GM23338 (cell line): ENCODE results near the gene CACNA1D. TPM values are rescaled to one million over a fixed set of nuclear protein-coding genes. Genes with fewer than 3 reads are reported as not detected.

Experiments used
- ATAC-seq: fragments of 200-7000 bp; cut with Tn5 transposase; 3 replicates; pipeline ENCODE4 v1.9.1; 2020
- DNase-seq: peaks from one replicate; pipeline ENCODE4 v3.0.0-alpha.2; 2015; ENCODE audit warnings: low spot score
- H2AFZ ChIP-seq: fragments of 200-600 bp; sonication (generic); 2 replicates; pipeline ENCODE4 v1.8.0; 2016; ENCODE audit warnings: antibody characterized with exemption, mild to moderate bottlenecking, moderate library complexity
- H3F3A ChIP-seq: fragments of 200-600 bp; sonication (generic); replicated peaks from 2 replicates; pipeline ENCODE4 v1.8.0; 2017; ENCODE audit warnings: antibody characterized with exemption, mixed run types, low read depth
- H3K27ac ChIP-seq: fragments of 200-600 bp; sonication (generic); 2 replicates; pipeline ENCODE4 v1.6.1; 2016; ENCODE audit warnings: low read depth
- H3K27me3 ChIP-seq: fragments of 200-600 bp; sonication (generic); 2 replicates; pipeline ENCODE4 v1.8.0; 2016; ENCODE audit warnings: mild to moderate bottlenecking, mixed run types, moderate library complexity; ENCODE audit not compliant: insufficient read depth
- H3K36me3 ChIP-seq: fragments of 200-600 bp; sonication (generic); 2 replicates; pipeline ENCODE4 v1.8.0; 2016; ENCODE audit warnings: mild to moderate bottlenecking; ENCODE audit not compliant: insufficient read depth
- H3K4me1 ChIP-seq: fragments of 200-600 bp; sonication (generic); 2 replicates; pipeline ENCODE4 v1.8.0; 2016; ENCODE audit warnings: mild to moderate bottlenecking, moderate library complexity; ENCODE audit not compliant: insufficient read depth
- H3K4me2 ChIP-seq: fragments of 200-600 bp; sonication (generic); 2 replicates; pipeline ENCODE4 v1.7.1; 2017; ENCODE audit warnings: mixed run types
- H3K4me3 ChIP-seq: fragments of 200-600 bp; sonication (generic); 2 replicates; pipeline ENCODE4 v1.6.1; 2016; ENCODE audit warnings: mixed run types
- H3K79me2 ChIP-seq: fragments of 200-600 bp; sonication (generic); replicated peaks from 2 replicates; pipeline ENCODE4 v1.8.0; 2017; ENCODE audit warnings: mild to moderate bottlenecking; ENCODE audit not compliant: insufficient read depth
- H3K9me2 ChIP-seq: fragments of 200-600 bp; sonication (generic); 2 replicates; pipeline ENCODE4 v1.8.0; 2017; ENCODE audit not compliant: insufficient read depth
- H4K20me1 ChIP-seq: fragments of 200-600 bp; sonication (generic); replicated peaks from 2 replicates; pipeline ENCODE4 v1.8.0; 2017; ENCODE audit warnings: mild to moderate bottlenecking; ENCODE audit not compliant: insufficient read depth
- H3K27ac Mint-ChIP-seq: 2 replicates; pipeline ENCODE4 v1.8.0; 2020; ENCODE audit warnings: inconsistent platforms, mild to moderate bottlenecking, moderate library complexity, mixed read lengths
- H3K27me3 Mint-ChIP-seq: 3 replicates; pipeline ENCODE4 v1.8.0; 2022; ENCODE audit warnings: low read depth, mild to moderate bottlenecking, moderate library complexity, mixed read lengths, inconsistent platforms; ENCODE audit not compliant: insufficient read depth, poor library complexity
- H3K36me3 Mint-ChIP-seq: 3 replicates; pipeline ENCODE4 v1.8.0; 2021; ENCODE audit warnings: low read depth, mild to moderate bottlenecking, inconsistent platforms, moderate library complexity, mixed read lengths
- H3K4me1 Mint-ChIP-seq: 3 replicates; pipeline ENCODE4 v1.8.0; 2020; ENCODE audit warnings: mild to moderate bottlenecking, inconsistent platforms, mixed read lengths
- H3K4me3 Mint-ChIP-seq: 3 replicates; pipeline ENCODE4 v1.8.0; 2021; ENCODE audit warnings: moderate library complexity, mild to moderate bottlenecking, inconsistent platforms, mixed read lengths
- H3K9me3 Mint-ChIP-seq: 3 replicates; pipeline ENCODE4 v1.8.0; 2020; ENCODE audit warnings: moderate library complexity, mild to moderate bottlenecking, inconsistent platforms, mixed read lengths
- CREB1 ChIP-seq: fragments of 250-450 bp; sonication (Bioruptor Pico); IDR thresholded peaks from 2 replicates; pipeline ENCODE4 v1.5.0; 2020; ENCODE audit warnings: low read depth, mild to moderate bottlenecking, moderate library complexity
- CTCF ChIP-seq, 2 experiments: fragments of 200-600 bp in 1 of 2; sonication (generic) in 1 of 2; conservative IDR thresholded peaks; 2 replicates each; pipeline versions ENCODE4 v1.5.1 to v1.6.1; 2016 to 2017; ENCODE audit warnings: antibody characterized with exemption in 2 of 2, low read depth in 2 of 2, mild to moderate bottlenecking in 2 of 2, moderate library complexity in 1 of 2
- ETS1 ChIP-seq: IDR thresholded peaks from 2 replicates; pipeline ENCODE4 v1.6.1; 2016; ENCODE audit warnings: antibody characterized with exemption
- EZH2 ChIP-seq: fragments of 200-600 bp; sonication (generic); IDR thresholded peaks from one replicate; pipeline ENCODE4 v1.8.0; 2017; ENCODE audit warnings: antibody characterized with exemption, mild to moderate bottlenecking, low read depth; ENCODE audit not compliant: unreplicated experiment
- EZH2phosphoT487 ChIP-seq: fragments of 200-600 bp; sonication (generic); IDR thresholded peaks from one replicate; pipeline ENCODE4 v1.8.1; 2018; ENCODE audit warnings: antibody characterized with exemption; ENCODE audit not compliant: unreplicated experiment
- JUNB ChIP-seq: IDR thresholded peaks from one replicate; pipeline ENCODE4 v1.6.1; 2016; ENCODE audit warnings: antibody characterized with exemption; ENCODE audit not compliant: unreplicated experiment
- NANOG ChIP-seq: IDR thresholded peaks from 2 replicates; pipeline ENCODE4 v1.6.1; 2016; ENCODE audit warnings: antibody characterized with exemption, borderline replicate concordance
- POLR2AphosphoS5 ChIP-seq: IDR thresholded peaks from 2 replicates; pipeline ENCODE4 v1.6.1; 2016; ENCODE audit warnings: antibody characterized with exemption, low read depth
- REST ChIP-seq: IDR thresholded peaks from one replicate; pipeline ENCODE4 v1.6.1; 2018; ENCODE audit warnings: antibody characterized with exemption; ENCODE audit not compliant: unreplicated experiment
- STAT1 ChIP-seq: IDR thresholded peaks from one replicate; pipeline ENCODE4 v1.6.1; 2016; ENCODE audit warnings: antibody characterized with exemption; ENCODE audit not compliant: unreplicated experiment
- ZNF114 ChIP-seq: fragments of 250-450 bp; sonication (Bioruptor Pico); IDR thresholded peaks from 2 replicates; pipeline ENCODE4 v1.5.0; 2020; ENCODE audit warnings: mild to moderate bottlenecking, moderate library complexity
- ZNF331 ChIP-seq: fragments of 250-450 bp; sonication (Bioruptor Pico); IDR thresholded peaks from 2 replicates; pipeline ENCODE4 v1.5.0; 2020; ENCODE audit warnings: low read depth, mild to moderate bottlenecking, moderate library complexity
- ZNF462 ChIP-seq: fragments of 250-450 bp; sonication (Bioruptor Pico); IDR thresholded peaks from 2 replicates; pipeline ENCODE4 v1.5.0; 2020; ENCODE audit warnings: mild to moderate bottlenecking, moderate library complexity
- polyA plus RNA-seq: library from polyadenylated mRNA; unstranded; fragments of >200 nt; fragmentation: Nextera tagmentation; extraction: Ambion mirVana; gene quantifications from 2 replicates; pipeline ENCODE4 v1.2.1, GENCODE V29; 2016
- total RNA-seq: library from RNA; depleted of rRNA; stranded (reverse); fragments of >200 nt; shearing (Covaris generic); gene quantifications from 2 replicates; pipeline ENCODE4 v1.2.3, GENCODE V29; 2014

Gene CACNA1D
- total and polyA plus RNA-seq, 2 experiments from 2014 or later: 1.7 to 1.8 TPM

GRCh38 chr3:53457068-53457467 lies 37.3 kb upstream of the CACNA1D start:
- Mint-ChIP-seq H3K4me3 (no peak overlapping the region), H3K27ac (no peak overlapping the region), H3K9me3 (no peaks in the 10 kb centered on the region), H3K36me3 (no peaks in the 10 kb centered on the region), H3K4me1 (no peaks in the 10 kb centered on the region), H3K27me3 (no peaks in the 10 kb centered on the region)
- no peak overlapping the region for H3K4me2 ChIP-seq
- H4K20me1 ChIP-seq: no peaks in the 10 kb centered on the region
- no peak for TF ChIP-seq NANOG
- no peak for TF ChIP-seq ZNF114 (CRISPR knock-in tag)
- no peak for TF ChIP-seq ZNF462
- TF ChIP-seq CREB1: no peak
- TF ChIP-seq STAT1: no peak
- no peak for TF ChIP-seq ZNF331 (CRISPR knock-in tag)
- no peak for TF ChIP-seq ETS1
- no peak for TF ChIP-seq EZH2phosphoT487
- TF ChIP-seq JUNB: no peak
- no peak for TF ChIP-seq POLR2AphosphoS5
- no peak for TF ChIP-seq EZH2
- no peak for TF ChIP-seq CTCF (conservative IDR thresholded peaks at IDR 0.05; ENCODE audit: low read depth in 2 of 2)
- TF ChIP-seq REST: no peak
- no peaks in the 10 kb centered on the region for H3K27me3 ChIP-seq
- H3K79me2 ChIP-seq: no peaks in the 10 kb centered on the region
- no peak overlapping the region for H3K27ac ChIP-seq
- no peaks in the 10 kb centered on the region for H3K4me1 ChIP-seq
- no peaks in the 10 kb centered on the region for H3F3A ChIP-seq
- ATAC-seq (no peak), DNase-seq (no peak)
- H3K4me3 ChIP-seq: no peak overlapping the region
- no peak overlapping the region for H2AFZ ChIP-seq
- no peaks in the 10 kb centered on the region; the same call in 1 of the 2 replicates for H3K36me3 ChIP-seq
- no peaks in the 10 kb centered on the region; the same call in 1 of the 2 replicates for H3K9me2 ChIP-seq
